WTC11 (cell line): ENCODE measurements around the gene ATOX1. TPM values are rescaled to one million over a fixed set of nuclear protein-coding genes. Genes with fewer than 3 reads are reported as not detected.

Experiments used
- ATAC-seq: fragments of 200-7000 bp; cut with Tn5 transposase; 2 replicates; pipeline ENCODE4 v1.10.0; 2021; ENCODE audit warnings: mild to moderate bottlenecking, moderate library complexity
- CTCF ChIA-PET: fragments of 300-600 bp; sonication (Branson Sonifier 250); formaldehyde crosslinking; loops from one replicate; lab custom pipeline; 2021; ENCODE audit warnings: antibody characterized with exemption; lab: Charles Lee
- POLR2A ChIA-PET: fragments of 350-600 bp; sonication (Branson Sonifier 250); formaldehyde crosslinking; loops from one replicate; lab custom pipeline; 2021; ENCODE audit warnings: antibody characterized with exemption; lab: Charles Lee
- DNase-seq: peaks from one replicate; pipeline ENCODE4 v3.0.0; 2021; ENCODE audit warnings: low spot score
- H3K27ac Mint-ChIP-seq: 2 replicates; pipeline ENCODE4 v1.8.0; 2021; ENCODE audit warnings: mixed read lengths
- H3K27me3 Mint-ChIP-seq: 2 replicates; pipeline ENCODE4 v1.8.0; 2021; ENCODE audit warnings: low read depth, mild to moderate bottlenecking, moderate library complexity, mixed read lengths
- H3K36me3 Mint-ChIP-seq: 2 replicates; pipeline ENCODE4 v1.8.0; 2021; ENCODE audit warnings: mixed read lengths
- H3K4me1 Mint-ChIP-seq: 2 replicates; pipeline ENCODE4 v1.8.0; 2022; ENCODE audit warnings: mixed read lengths
- H3K4me3 Mint-ChIP-seq: 2 replicates; pipeline ENCODE4 v1.8.0; 2021; ENCODE audit warnings: mild to moderate bottlenecking, moderate library complexity, mixed read lengths
- H3K9me3 Mint-ChIP-seq: 2 replicates; pipeline ENCODE4 v1.8.0; 2021; ENCODE audit warnings: mixed read lengths
- CBFB ChIP-seq: sonication (generic); formaldehyde crosslinking; IDR thresholded peaks from 2 replicates; pipeline ENCODE4 v1.8.1; 2022; ENCODE audit warnings: mild to moderate bottlenecking, low read depth, missing genetic modification reagents
- CREM ChIP-seq: sonication (generic); formaldehyde crosslinking; IDR thresholded peaks from 2 replicates; pipeline ENCODE4 v1.8.1; 2022; ENCODE audit warnings: mild to moderate bottlenecking, missing genetic modification reagents, moderate library complexity
- EMX1 ChIP-seq: fragments of 250-450 bp; sonication (Bioruptor Pico); IDR thresholded peaks from 2 replicates; pipeline ENCODE4 v1.8.0; 2021; ENCODE audit warnings: mild to moderate bottlenecking
- FOXJ3 ChIP-seq: sonication (generic); formaldehyde crosslinking; IDR thresholded peaks from 2 replicates; pipeline ENCODE4 v1.9.0; 2021; ENCODE audit warnings: missing genetic modification reagents, mild to moderate bottlenecking, borderline replicate concordance
- FOXK1 ChIP-seq: sonication (generic); formaldehyde crosslinking; IDR thresholded peaks from 2 replicates; pipeline ENCODE4 v1.8.0; 2022; ENCODE audit warnings: mild to moderate bottlenecking, moderate library complexity, missing genetic modification reagents
- GABPB1 ChIP-seq: sonication (generic); formaldehyde crosslinking; IDR thresholded peaks from 2 replicates; pipeline ENCODE4 v1.8.1; 2023; ENCODE audit warnings: mild to moderate bottlenecking, missing genetic modification reagents
- IRF2 ChIP-seq: sonication (generic); formaldehyde crosslinking; IDR thresholded peaks from 2 replicates; pipeline ENCODE4 v1.8.0; 2022; ENCODE audit warnings: low read depth, missing genetic modification reagents, borderline replicate concordance
- JUN ChIP-seq: sonication (generic); formaldehyde crosslinking; IDR thresholded peaks from 2 replicates; pipeline ENCODE4 v1.8.0; 2023; ENCODE audit warnings: mild to moderate bottlenecking, missing genetic modification reagents
- KAT7 ChIP-seq: sonication (generic); formaldehyde crosslinking; IDR thresholded peaks from 2 replicates; pipeline ENCODE4 v1.8.1; 2023; ENCODE audit warnings: missing genetic modification reagents, mild to moderate bottlenecking, borderline replicate concordance
- MXD4 ChIP-seq: fragments of 250-450 bp; sonication (Bioruptor Pico); IDR thresholded peaks from 2 replicates; pipeline ENCODE4 v1.8.0; 2021; ENCODE audit warnings: mild to moderate bottlenecking, moderate library complexity, borderline replicate concordance
- MYBL2 ChIP-seq: sonication (generic); formaldehyde crosslinking; IDR thresholded peaks from 2 replicates; pipeline ENCODE4 v1.8.1; 2023; ENCODE audit warnings: mild to moderate bottlenecking, moderate library complexity, missing genetic modification reagents
- NFYB ChIP-seq: sonication (generic); formaldehyde crosslinking; conservative IDR thresholded peaks from 2 replicates; pipeline ENCODE4 v1.8.0; 2022; ENCODE audit warnings: low read depth, missing genetic modification reagents
- NR2C2 ChIP-seq: sonication (generic); formaldehyde crosslinking; IDR thresholded peaks from 2 replicates; pipeline ENCODE4 v1.8.0; 2022; ENCODE audit warnings: mild to moderate bottlenecking, missing genetic modification reagents
- OVOL2 ChIP-seq: fragments of 250-450 bp; sonication (Bioruptor Pico); IDR thresholded peaks from 2 replicates; pipeline ENCODE4 v1.9.0; 2021; ENCODE audit warnings: mild to moderate bottlenecking, borderline replicate concordance
- PRRX2 ChIP-seq: fragments of 250-450 bp; sonication (Bioruptor Pico); IDR thresholded peaks from 2 replicates; pipeline ENCODE4 v1.8.0; 2021; ENCODE audit warnings: mild to moderate bottlenecking
- SP1 ChIP-seq: sonication (generic); formaldehyde crosslinking; conservative IDR thresholded peaks from 2 replicates; pipeline ENCODE4 v1.8.1; 2022; ENCODE audit warnings: missing genetic modification reagents
- TCF7 ChIP-seq: sonication (generic); formaldehyde crosslinking; IDR thresholded peaks from 2 replicates; pipeline ENCODE4 v1.8.0; 2022; ENCODE audit warnings: mild to moderate bottlenecking, low read depth, missing genetic modification reagents, moderate library complexity
- TEAD1 ChIP-seq: sonication (generic); formaldehyde crosslinking; IDR thresholded peaks from 2 replicates; pipeline ENCODE4 v1.8.0; 2022; ENCODE audit warnings: mild to moderate bottlenecking, missing genetic modification reagents
- ZNF263 ChIP-seq: sonication (generic); formaldehyde crosslinking; IDR thresholded peaks from 2 replicates; pipeline ENCODE4 v1.8.1; 2022; ENCODE audit warnings: low read depth, mild to moderate bottlenecking, moderate library complexity, missing genetic modification reagents
- ZNF416 ChIP-seq: fragments of 250-450 bp; sonication (Bioruptor Pico); IDR thresholded peaks from 2 replicates; pipeline ENCODE4 v1.9.0; 2021; ENCODE audit warnings: mild to moderate bottlenecking, inconsistent platforms
- total RNA-seq: library from RNA; stranded (reverse); gene quantifications from 3 replicates; pipeline ENCODE4 v1.2.3, GENCODE V29; 2021
- TF ChIP-seq, protein P1 (sequence below): sonication (generic); formaldehyde crosslinking; IDR thresholded peaks from 2 replicates; pipeline ENCODE4 v1.8.1; 2022; ENCODE audit warnings: missing genetic modification reagents, borderline replicate concordance
- TF ChIP-seq, protein P2 (sequence below): sonication (generic); formaldehyde crosslinking; IDR thresholded peaks from 2 replicates; pipeline ENCODE4 v1.8.0; 2022; ENCODE audit warnings: mild to moderate bottlenecking, missing genetic modification reagents
- TF ChIP-seq, protein P3 (sequence below): sonication (generic); formaldehyde crosslinking; IDR thresholded peaks from 2 replicates; pipeline ENCODE4 v1.8.0; 2022; ENCODE audit warnings: mild to moderate bottlenecking, missing genetic modification reagents
- TF ChIP-seq, protein P4 (sequence below): sonication (generic); formaldehyde crosslinking; IDR thresholded peaks from 2 replicates; pipeline ENCODE4 v1.8.0; 2022; ENCODE audit warnings: mild to moderate bottlenecking, missing genetic modification reagents
- TF ChIP-seq, protein P5 (sequence below): sonication (generic); formaldehyde crosslinking; IDR thresholded peaks from 2 replicates; pipeline ENCODE4 v1.8.1; 2023; ENCODE audit warnings: mild to moderate bottlenecking, moderate library complexity, missing genetic modification reagents
- TF ChIP-seq, protein P6 (sequence below): fragments of 250-450 bp; sonication (Bioruptor Pico); IDR thresholded peaks from 2 replicates; pipeline ENCODE4 v1.9.0; 2021; ENCODE audit warnings: mild to moderate bottlenecking
- TF ChIP-seq, protein P7 (sequence below): sonication (generic); formaldehyde crosslinking; IDR thresholded peaks from 2 replicates; pipeline ENCODE4 v1.8.0; 2022; ENCODE audit warnings: mild to moderate bottlenecking, missing genetic modification reagents
- TF ChIP-seq, protein P8 (sequence below): sonication (generic); formaldehyde crosslinking; IDR thresholded peaks from 2 replicates; pipeline ENCODE4 v1.8.1; 2023; ENCODE audit warnings: mild to moderate bottlenecking, missing genetic modification reagents

Gene ATOX1
- total RNA-seq, 1 experiment from 2014 or later = 76.4 TPM

DNA sequence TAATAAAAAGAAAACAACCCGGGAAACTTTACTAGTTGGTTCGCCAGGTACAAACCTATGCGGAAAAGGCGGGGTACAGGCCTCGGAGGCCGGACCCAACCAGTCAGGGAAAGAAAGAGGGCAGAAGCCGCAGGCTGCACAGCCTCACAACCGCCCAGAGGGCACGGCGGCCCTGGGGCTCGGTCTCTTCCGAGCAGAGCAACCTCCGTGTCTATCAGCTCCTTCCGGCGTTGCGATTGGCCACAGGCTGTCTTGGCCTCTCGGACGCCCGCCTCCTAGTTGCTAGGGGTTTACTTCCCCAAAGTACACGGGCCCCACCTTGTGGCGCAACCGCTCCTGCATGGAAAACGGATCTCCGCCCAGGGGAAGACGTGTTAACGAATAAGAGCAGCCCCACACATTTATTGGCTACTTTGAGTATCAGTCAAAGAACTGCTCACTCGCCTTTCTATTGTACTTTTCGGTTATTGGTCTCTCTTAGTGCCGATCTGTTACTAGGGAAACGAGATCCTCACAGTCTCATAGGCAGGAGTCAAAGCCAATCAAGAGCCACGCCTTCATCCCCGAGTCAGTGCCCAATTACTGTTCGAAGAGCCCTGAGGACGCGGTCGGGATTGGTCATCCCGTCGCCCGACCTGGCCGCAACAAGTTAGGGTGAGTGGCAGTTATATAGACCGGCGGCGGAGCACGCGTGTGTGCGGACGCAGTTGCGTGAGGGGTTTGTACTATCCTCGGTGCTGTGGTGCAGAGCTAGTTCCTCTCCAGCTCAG lies 13.0 kb upstream of the ATOX1 start, which contains the start of gene G3BP1:
Gene G3BP1, plus strand, starts transcription at position 696 of the 770 bp plus-strand sequence. CDS start 14,667 bp downstream, outside the sequence.
- peak within 1 kb of the TSS; percentile 17 for H3K27ac Mint-ChIP-seq
- TF ChIP-seq CREM = peak; percentile 45
- TF ChIP-seq, protein P1, sequence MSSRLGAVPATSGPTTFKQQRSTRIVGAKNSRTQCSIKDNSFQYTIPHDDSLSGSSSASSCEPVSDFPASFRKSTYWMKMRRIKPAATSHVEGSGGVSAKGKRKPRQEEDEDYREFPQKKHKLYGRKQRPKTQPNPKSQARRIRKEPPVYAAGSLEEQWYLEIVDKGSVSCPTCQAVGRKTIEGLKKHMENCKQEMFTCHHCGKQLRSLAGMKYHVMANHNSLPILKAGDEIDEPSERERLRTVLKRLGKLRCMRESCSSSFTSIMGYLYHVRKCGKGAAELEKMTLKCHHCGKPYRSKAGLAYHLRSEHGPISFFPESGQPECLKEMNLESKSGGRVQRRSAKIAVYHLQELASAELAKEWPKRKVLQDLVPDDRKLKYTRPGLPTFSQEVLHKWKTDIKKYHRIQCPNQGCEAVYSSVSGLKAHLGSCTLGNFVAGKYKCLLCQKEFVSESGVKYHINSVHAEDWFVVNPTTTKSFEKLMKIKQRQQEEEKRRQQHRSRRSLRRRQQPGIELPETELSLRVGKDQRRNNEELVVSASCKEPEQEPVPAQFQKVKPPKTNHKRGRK (CRISPR knock-in tag) = no peak
- TF ChIP-seq TCF7 (CRISPR knock-in tag) = no peak
- TF ChIP-seq, protein P2, sequence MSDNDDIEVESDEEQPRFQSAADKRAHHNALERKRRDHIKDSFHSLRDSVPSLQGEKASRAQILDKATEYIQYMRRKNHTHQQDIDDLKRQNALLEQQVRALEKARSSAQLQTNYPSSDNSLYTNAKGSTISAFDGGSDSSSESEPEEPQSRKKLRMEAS (CRISPR knock-in tag) = peak; percentile 96
- no peak for TF ChIP-seq ZNF263 (CRISPR knock-in tag)
- no peak for TF ChIP-seq EMX1
- TF ChIP-seq NFYB (CRISPR knock-in tag) = peak; percentile 99
- TF ChIP-seq, protein P3, sequence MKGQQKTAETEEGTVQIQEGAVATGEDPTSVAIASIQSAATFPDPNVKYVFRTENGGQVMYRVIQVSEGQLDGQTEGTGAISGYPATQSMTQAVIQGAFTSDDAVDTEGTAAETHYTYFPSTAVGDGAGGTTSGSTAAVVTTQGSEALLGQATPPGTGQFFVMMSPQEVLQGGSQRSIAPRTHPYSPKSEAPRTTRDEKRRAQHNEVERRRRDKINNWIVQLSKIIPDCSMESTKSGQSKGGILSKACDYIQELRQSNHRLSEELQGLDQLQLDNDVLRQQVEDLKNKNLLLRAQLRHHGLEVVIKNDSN (CRISPR knock-in tag) = 0 out of 2 replicates have a peak, but pooled peaks have one; percentile 17
- no peak for TF ChIP-seq PRRX2 (CRISPR knock-in tag)
- 0 out of 2 replicates have a peak, but pooled peaks have one; percentile 9 for TF ChIP-seq KAT7
- TF ChIP-seq ZNF416 (CRISPR knock-in tag) = 0 out of 2 replicates have a peak, but pooled peaks have one; percentile 64
- TF ChIP-seq IRF2 = no peak
- TF ChIP-seq GABPB1 = peak; percentile 80
- peak; percentile 91 for TF ChIP-seq SP1
- peak; percentile 34; the same call in 1 of the 2 replicates for TF ChIP-seq TEAD1 (CRISPR knock-in tag)
- TF ChIP-seq, protein P4, sequence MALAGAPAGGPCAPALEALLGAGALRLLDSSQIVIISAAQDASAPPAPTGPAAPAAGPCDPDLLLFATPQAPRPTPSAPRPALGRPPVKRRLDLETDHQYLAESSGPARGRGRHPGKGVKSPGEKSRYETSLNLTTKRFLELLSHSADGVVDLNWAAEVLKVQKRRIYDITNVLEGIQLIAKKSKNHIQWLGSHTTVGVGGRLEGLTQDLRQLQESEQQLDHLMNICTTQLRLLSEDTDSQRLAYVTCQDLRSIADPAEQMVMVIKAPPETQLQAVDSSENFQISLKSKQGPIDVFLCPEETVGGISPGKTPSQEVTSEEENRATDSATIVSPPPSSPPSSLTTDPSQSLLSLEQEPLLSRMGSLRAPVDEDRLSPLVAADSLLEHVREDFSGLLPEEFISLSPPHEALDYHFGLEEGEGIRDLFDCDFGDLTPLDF (CRISPR knock-in tag) = no peak
- TF ChIP-seq, protein P5, sequence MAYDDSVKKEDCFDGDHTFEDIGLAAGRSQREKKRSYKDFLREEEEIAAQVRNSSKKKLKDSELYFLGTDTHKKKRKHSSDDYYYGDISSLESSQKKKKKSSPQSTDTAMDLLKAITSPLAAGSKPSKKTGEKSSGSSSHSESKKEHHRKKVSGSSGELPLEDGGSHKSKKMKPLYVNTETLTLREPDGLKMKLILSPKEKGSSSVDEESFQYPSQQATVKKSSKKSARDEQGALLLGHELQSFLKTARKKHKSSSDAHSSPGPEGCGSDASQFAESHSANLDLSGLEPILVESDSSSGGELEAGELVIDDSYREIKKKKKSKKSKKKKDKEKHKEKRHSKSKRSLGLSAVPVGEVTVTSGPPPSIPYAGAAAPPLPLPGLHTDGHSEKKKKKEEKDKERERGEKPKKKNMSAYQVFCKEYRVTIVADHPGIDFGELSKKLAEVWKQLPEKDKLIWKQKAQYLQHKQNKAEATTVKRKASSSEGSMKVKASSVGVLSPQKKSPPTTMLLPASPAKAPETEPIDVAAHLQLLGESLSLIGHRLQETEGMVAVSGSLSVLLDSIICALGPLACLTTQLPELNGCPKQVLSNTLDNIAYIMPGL (CRISPR knock-in tag) = 0 out of 2 replicates have a peak, but pooled peaks have one; percentile 13
- TF ChIP-seq, protein P6, sequence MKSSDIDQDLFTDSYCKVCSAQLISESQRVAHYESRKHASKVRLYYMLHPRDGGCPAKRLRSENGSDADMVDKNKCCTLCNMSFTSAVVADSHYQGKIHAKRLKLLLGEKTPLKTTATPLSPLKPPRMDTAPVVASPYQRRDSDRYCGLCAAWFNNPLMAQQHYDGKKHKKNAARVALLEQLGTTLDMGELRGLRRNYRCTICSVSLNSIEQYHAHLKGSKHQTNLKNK = peak; percentile 78
- TF ChIP-seq, protein P7, sequence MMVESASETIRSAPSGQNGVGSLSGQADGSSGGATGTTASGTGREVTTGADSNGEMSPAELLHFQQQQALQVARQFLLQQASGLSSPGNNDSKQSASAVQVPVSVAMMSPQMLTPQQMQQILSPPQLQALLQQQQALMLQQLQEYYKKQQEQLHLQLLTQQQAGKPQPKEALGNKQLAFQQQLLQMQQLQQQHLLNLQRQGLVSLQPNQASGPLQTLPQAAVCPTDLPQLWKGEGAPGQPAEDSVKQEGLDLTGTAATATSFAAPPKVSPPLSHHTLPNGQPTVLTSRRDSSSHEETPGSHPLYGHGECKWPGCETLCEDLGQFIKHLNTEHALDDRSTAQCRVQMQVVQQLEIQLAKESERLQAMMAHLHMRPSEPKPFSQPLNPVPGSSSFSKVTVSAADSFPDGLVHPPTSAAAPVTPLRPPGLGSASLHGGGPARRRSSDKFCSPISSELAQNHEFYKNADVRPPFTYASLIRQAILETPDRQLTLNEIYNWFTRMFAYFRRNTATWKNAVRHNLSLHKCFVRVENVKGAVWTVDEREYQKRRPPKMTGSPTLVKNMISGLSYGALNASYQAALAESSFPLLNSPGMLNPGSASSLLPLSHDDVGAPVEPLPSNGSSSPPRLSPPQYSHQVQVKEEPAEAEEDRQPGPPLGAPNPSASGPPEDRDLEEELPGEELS (CRISPR knock-in tag) = peak; percentile 62; the same call in 1 of the 2 replicates
- no peak for TF ChIP-seq CBFB (CRISPR knock-in tag)
- TF ChIP-seq MYBL2 (CRISPR knock-in tag) = no peak; the same call in 1 of the 2 replicates
- no peak for TF ChIP-seq NR2C2 (CRISPR knock-in tag)
- TF ChIP-seq, protein P8, sequence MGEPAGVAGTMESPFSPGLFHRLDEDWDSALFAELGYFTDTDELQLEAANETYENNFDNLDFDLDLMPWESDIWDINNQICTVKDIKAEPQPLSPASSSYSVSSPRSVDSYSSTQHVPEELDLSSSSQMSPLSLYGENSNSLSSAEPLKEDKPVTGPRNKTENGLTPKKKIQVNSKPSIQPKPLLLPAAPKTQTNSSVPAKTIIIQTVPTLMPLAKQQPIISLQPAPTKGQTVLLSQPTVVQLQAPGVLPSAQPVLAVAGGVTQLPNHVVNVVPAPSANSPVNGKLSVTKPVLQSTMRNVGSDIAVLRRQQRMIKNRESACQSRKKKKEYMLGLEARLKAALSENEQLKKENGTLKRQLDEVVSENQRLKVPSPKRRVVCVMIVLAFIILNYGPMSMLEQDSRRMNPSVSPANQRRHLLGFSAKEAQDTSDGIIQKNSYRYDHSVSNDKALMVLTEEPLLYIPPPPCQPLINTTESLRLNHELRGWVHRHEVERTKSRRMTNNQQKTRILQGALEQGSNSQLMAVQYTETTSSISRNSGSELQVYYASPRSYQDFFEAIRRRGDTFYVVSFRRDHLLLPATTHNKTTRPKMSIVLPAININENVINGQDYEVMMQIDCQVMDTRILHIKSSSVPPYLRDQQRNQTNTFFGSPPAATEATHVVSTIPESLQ = no peak
- peak; percentile 86; the same call in 1 of the 2 replicates for TF ChIP-seq FOXK1 (CRISPR knock-in tag)
- no peak for TF ChIP-seq FOXJ3 (CRISPR knock-in tag)
- TF ChIP-seq OVOL2 (CRISPR knock-in tag) = no peak
- peak; percentile 23; the same call in 1 of the 2 replicates for TF ChIP-seq JUN (CRISPR knock-in tag)
- TF ChIP-seq MXD4 (CRISPR knock-in tag) = no peak

More for the DNA sequence above, 13.0 kb upstream of the ATOX1 start, which contains the start of gene G3BP1:
- peak; percentile 86 for ATAC-seq
- H3K27me3 Mint-ChIP-seq = no peaks in the 10 kb centered on the region
- ChIA-PET POLR2A (interaction anchor here (0.5 to 3.1 kb wide), 12 partner anchors 11 to 414 kb away, joined by 3 to 27 read pairs (median 3); partner anchors contain the start of genes ATOX1 and SPARC), CTCF (interaction anchor here (0.5 to 2.3 kb wide), 28 partner anchors 9 to 729 kb away, joined by 3 to 25 read pairs (median 3); partner anchors contain the start of genes ATOX1 and SLC36A1)
- peaks cover 38% of the 10 kb centered on the region for H3K4me1 Mint-ChIP-seq
- DNase-seq = peak; percentile 100
- no peaks in the 10 kb centered on the region for H3K9me3 Mint-ChIP-seq
- peak within 1 kb of the TSS; percentile 94 for H3K4me3 Mint-ChIP-seq
- peaks cover 14% of the 10 kb centered on the region for H3K36me3 Mint-ChIP-seq
